HepG2 (cell line): Measurements from ENCODE around the gene NNAT. TPM values are rescaled to one million over a fixed set of nuclear protein-coding genes. Genes with fewer than 3 reads are reported as not detected.

Experiments
- ARID4A ChIP-seq: sonication (generic); formaldehyde crosslinking; IDR thresholded peaks from 2 replicates; pipeline ENCODE4 v1.5.0; 2020; ENCODE audit warnings: mild to moderate bottlenecking, missing genetic modification reagents, borderline replicate concordance
- HMGA1 ChIP-seq: sonication (generic); formaldehyde crosslinking; conservative IDR thresholded peaks from 2 replicates; pipeline ENCODE4 v1.4.0; 2020; ENCODE audit warnings: missing genetic modification reagents
- IKZF1 ChIP-seq: fragments of 450-650 bp; IDR thresholded peaks from 2 replicates; pipeline ENCODE4 v1.7.1; 2016
- IRF1 ChIP-seq: sonication (generic); formaldehyde crosslinking; IDR thresholded peaks from 2 replicates; pipeline ENCODE4 v1.4.0; 2020; ENCODE audit warnings: low read depth, mild to moderate bottlenecking, missing genetic modification reagents
- NRL ChIP-seq: sonication (generic); formaldehyde crosslinking; IDR thresholded peaks from 2 replicates; pipeline ENCODE4 v1.5.0; 2020; ENCODE audit warnings: missing genetic modification reagents, mild to moderate bottlenecking, moderate library complexity, borderline replicate concordance
- SIN3A ChIP-seq: IDR thresholded peaks from 2 replicates; pipeline ENCODE4 v1.6.1; 2011; ENCODE audit warnings: low read depth, mild to moderate bottlenecking, control low read depth, low read length, borderline replicate concordance
- TCF7L2 ChIP-seq: IDR thresholded peaks from 2 replicates; pipeline ENCODE4 v1.6.1; 2011; ENCODE audit warnings: mild to moderate bottlenecking, low read depth, low read length, moderate library complexity
- TFAP4 ChIP-seq: sonication (generic); IDR thresholded peaks from 2 replicates; pipeline ENCODE4 v1.6.1; 2016; ENCODE audit warnings: low read depth, borderline replicate concordance
- THAP11 ChIP-seq: IDR thresholded peaks from 2 replicates; pipeline ENCODE4 v1.6.1; 2016; ENCODE audit warnings: missing biosample characterization, missing genetic modification reagents
- UBTF ChIP-seq: sonication (generic); formaldehyde crosslinking; IDR thresholded peaks from 2 replicates; pipeline ENCODE4 v1.4.0; 2020; ENCODE audit warnings: mild to moderate bottlenecking, missing genetic modification reagents
- ZBTB20 ChIP-seq: sonication (generic); formaldehyde crosslinking; IDR thresholded peaks from 2 replicates; pipeline ENCODE4 v1.8.1; 2023; ENCODE audit warnings: missing genetic modification reagents, low read depth, mild to moderate bottlenecking, borderline replicate concordance
- ZFYVE20 ChIP-seq: sonication (generic); formaldehyde crosslinking; IDR thresholded peaks from 2 replicates; pipeline ENCODE4 v1.8.0; 2023; ENCODE audit warnings: low read depth, mild to moderate bottlenecking, moderate library complexity, missing genetic modification reagents, borderline replicate concordance
- ZNF207 ChIP-seq: fragments of 450-650 bp; IDR thresholded peaks from 2 replicates; pipeline ENCODE4 v1.6.1; 2016; ENCODE audit warnings: antibody characterized with exemption, borderline replicate concordance
- ZNF256 ChIP-seq: sonication (generic); formaldehyde crosslinking; conservative IDR thresholded peaks from 2 replicates; pipeline ENCODE4 v1.4.0; 2020; ENCODE audit warnings: missing genetic modification reagents
- ZNF414 ChIP-seq: sonication (generic); formaldehyde crosslinking; IDR thresholded peaks from 2 replicates; pipeline ENCODE4 v1.5.0; 2020; ENCODE audit warnings: missing genetic modification reagents
- ZNF574 ChIP-seq: sonication (generic); formaldehyde crosslinking; IDR thresholded peaks from 2 replicates; pipeline ENCODE4 v1.4.0; 2020; ENCODE audit warnings: missing genetic modification reagents
- ZSCAN22 ChIP-seq: sonication (generic); formaldehyde crosslinking; IDR thresholded peaks from 2 replicates; pipeline ENCODE4 v1.4.0; 2020; ENCODE audit warnings: mild to moderate bottlenecking, missing genetic modification reagents
- polyA plus RNA-seq, 8 experiments: library from polyadenylated mRNA; depleted of rRNA in 3 of 8; stranded (reverse) in 7 of 8; unstranded in 1 of 8; fragments of >200 nt; fragmentation: Illumina TruSeq in 4 of 8; extraction: Trizol in 4 of 8; gene quantifications; 2 replicates each; pipeline versions ENCODE4 v1.2.1 to v1.2.3, GENCODE V29; 2011 to 2016; ENCODE audit warnings: low read depth in 4 of 8, missing spikeins in 1 of 8, mixed read lengths in 1 of 8; ENCODE audit not compliant: insufficient read depth in 1 of 8
- total RNA-seq, 5 experiments: library from RNA; depleted of rRNA; stranded (reverse); fragments of >200 nt; fragmentation: Illumina TruSeq; extraction: Trizol; gene quantifications; 2 replicates each; pipeline ENCODE4 v1.2.3, GENCODE V29; 2016; ENCODE audit warnings: low read depth in 1 of 5

The NNAT gene
- total and polyA plus RNA-seq, 2 of the 13 experiments (the other 11 are each of a cell fraction or from before 2014, with no cell fraction given): not detected

- TF ChIP-seq UBTF (CRISPR knock-in tag) (no peak), ZNF414 (CRISPR knock-in tag) (no peak), ZFYVE20 (no peak), ZSCAN22 (CRISPR knock-in tag) (no peak), HMGA1 (CRISPR knock-in tag) (no peak), IKZF1 (no peak), THAP11 (no peak), IRF1 (CRISPR knock-in tag) (no peak), SIN3A (no peak), ZNF574 (CRISPR knock-in tag) (peak; percentile 44; the same call in 1 of the 2 replicates), NRL (no peak), TFAP4 (no peak; the same call in 1 of the 2 replicates), ZNF256 (CRISPR knock-in tag) (no peak), ZBTB20 (0 out of 2 replicates have a peak, but pooled peaks have one; percentile 49), TCF7L2 (no peak), ZNF207 (no peak), ARID4A (CRISPR knock-in tag) (peak; percentile 47; the same call in 1 of the 2 replicates)
These were observed 43.5 kb downstream of the NNAT start (continued) for GRCh38 chr20:37564388-37565133.
